HL-60/S4 treated with retinoic acid at 250 ng/mL for 4 days and 3 days (cell line): ENCODE results near the gene PRDM16.
"Not testable (repeated sequence)": the region's sequence is repeated elsewhere in the genome, so short reads cannot be mapped to it uniquely, and the experiment has no call there.

ENCODE experiments used
- in situ Hi-C: fragments of 300-500 bp; cut with MboI; formaldehyde crosslinking; loops from 2 replicates; pipeline ENCODE4 v1.7.0; 2022; ENCODE audit warnings: low sequenced_read_pairs

PRDM16 gene

GRCh38 chr1:3080053-3080955, 11.3 kb downstream of the PRDM16 start:
- in situ Hi-C loops = no loop called here

DNA sequence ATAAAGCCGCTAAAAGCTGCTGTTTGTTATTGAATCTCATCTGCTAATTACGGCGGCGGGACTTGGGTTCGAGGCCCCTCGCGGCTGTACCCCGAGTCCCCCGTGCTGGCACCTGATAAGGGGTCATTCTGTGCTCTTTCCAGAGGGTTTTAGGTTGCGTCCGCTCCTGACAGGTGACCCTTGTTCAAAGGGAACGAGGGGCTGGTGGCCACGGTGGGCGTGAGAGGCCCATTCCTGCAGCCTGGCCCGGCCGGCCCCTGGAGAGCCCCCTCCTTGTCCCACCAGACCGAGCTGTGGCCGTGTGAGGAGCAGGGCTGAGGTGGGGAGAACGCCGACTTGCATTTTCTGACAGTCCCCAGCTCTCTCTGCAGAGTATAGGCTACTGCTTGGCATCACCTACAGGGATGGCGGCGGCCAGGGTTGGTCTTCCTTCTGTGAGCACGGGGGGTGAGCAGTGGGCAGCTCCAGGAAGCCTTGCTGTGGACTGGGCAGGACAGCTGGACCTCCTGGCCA, 12.2 kb downstream of the PRDM16 start:
- in situ Hi-C loops = no loop called here

DNA sequence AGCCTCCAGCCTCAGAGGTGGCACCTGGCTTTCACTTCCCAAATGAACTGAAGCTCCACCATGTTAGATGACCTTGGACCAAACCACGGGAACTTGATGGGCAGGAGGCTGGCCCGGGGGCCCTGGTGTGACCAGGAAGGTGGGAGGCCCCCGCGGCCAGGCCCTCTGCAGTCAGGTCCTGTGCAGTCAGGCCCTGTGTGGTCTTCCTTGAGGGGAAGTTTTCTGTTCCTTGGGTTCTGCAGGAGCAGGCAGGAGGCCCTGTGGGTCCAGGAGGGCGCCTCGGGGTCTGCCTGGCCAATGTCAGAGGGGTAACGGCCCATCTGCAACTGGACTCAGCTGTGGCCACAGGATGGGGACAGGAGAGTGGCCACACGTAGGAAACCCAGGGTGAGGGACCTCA, 13.0 kb downstream of the PRDM16 start:
- in situ Hi-C loops = no loop called here

DNA sequence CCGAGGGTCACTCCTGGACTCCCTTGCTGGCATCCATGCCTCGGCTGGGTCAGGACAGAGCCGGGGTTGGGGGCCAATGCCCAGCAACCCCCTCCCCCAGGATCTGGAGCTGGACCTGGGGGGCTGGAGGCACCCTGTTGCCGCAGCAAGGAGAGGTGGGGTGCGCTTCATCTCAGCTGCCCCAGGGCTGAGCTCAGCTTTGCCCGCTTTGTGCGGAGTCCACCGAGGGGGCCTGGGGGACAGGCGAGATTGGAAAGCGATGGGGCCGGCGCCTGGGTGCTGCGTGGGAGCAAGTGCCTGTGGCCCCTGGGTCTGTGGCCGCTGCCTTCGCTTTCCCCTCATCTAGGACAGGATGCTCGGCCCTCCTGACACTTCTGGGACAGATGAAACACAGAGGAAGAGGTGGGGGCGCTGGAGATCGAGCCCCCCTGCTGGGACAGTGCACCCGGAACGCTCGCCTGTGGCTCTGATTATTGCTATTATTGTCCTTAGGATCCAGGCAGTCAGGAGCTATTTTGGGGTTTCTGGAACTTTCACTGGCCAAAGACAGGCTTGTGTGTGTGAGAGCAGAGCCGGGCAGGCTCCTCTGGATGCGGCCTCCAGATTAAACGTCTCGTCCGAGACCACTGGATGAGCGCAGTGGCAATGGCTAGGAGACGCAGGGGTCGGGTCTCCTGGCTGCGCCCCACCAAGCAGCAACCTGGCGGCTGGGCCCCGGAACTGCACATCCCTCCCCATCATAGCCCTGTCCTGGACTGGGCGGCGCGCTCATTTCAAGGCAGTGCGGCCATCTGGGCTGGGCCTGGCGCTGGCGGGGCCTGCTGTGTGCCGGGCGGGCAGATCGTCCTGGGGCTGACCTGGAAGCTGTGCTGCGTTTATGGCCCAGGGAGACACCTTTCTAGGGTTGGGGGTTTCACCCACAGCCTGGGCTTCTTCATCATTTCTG, 13.8 kb downstream of the PRDM16 start:
- in situ Hi-C loops = no loop called here

DNA sequence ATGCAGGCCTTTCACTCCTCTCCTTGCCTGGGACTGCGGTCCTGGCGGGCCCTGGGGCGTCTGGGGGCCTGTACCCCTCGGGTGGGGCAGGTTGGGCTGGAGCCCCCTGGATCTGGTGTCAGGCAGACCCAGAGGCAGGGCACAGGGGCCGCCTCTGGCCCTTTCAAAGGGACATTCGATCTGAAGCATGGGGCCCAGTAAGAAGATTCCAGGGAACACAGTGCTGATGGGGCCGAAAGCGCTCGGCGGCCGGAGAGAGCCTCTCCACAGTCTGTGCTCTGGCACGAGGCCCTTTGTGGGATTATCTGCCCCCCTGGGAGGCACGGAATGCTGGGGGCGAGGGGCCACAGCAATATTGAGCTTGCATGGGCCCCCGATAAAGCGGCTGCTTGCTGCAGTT, 15.2 kb downstream of the PRDM16 start:
- in situ Hi-C loops = no loop called here

DNA sequence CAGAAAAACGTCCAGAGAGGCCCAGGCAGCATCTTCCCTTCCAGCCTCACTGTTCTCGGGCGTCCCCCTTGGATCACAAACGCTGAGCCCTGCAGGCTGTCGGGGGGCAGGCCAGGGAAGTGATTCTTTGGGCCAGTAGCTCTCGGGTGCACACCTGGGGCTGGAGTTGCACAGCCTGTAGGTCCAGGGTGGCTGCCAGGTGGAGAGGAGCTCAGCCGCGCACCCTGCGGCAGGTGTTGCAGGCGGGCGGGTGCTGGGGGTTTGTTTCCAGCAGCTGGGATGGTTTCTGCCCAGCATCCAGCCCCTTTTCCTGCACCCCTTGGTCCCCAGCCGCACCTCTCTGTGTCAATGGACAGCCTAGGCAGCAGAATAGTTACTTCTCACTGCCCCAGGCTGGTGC, 15.7 kb downstream of the PRDM16 start:
- in situ Hi-C loops = no loop called here

DNA sequence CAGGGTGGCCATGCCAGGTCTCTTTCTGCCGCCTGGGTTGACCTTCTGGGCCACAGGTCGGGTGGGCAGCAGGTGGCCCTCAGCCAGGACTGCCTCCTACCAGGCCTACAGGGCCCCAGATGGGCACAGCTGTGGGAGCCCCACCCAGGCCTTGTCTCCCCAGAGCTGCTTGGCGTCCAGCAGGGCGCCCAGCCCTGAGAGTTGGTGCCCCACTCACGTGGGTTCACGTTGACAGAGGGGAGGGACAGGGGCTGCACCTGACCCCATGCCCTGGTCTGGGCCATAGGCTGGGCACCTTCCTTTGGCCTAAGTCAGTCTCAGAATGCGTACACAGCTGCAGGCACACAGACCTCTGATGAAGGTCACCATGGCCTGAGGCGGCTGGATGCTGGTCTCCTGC, 16.7 kb downstream of the PRDM16 start:
- in situ Hi-C loops = no loop called here

DNA sequence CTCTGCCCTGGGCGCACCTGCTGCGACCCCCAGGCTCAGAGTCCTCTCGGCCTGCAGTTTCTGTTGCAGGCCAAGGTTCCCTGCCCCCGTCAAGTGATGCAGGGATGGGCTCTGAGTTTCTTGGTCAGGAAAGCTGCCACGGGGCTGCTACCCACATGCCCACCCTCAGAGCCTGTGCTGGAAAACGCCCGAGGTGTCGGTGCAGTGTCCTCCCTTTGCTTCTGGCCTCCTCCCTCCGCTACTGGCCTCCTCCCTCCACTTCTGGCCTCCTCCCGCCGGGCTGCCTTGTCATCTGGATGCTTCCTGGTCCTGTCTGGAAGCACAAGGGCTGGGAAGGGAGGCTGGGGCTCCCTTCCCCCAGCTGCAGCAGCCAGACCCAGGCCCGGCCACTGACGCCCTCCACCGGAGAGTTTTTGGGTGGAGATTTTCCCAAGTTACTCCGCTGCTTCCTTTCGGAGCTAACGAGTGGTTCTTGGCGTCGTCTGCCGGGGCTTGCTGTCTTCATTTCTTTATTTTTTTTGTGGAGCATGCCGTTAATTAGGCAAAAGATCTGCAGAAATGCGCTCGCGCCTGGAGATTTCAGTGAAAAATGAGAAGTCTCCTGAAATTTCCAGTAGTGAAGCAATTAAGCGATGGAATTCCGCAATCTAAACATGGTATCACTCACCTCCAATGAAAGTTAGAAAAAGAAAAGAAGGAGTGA, 17.4 kb downstream of the PRDM16 start:
- in situ Hi-C loops = no loop called here

DNA sequence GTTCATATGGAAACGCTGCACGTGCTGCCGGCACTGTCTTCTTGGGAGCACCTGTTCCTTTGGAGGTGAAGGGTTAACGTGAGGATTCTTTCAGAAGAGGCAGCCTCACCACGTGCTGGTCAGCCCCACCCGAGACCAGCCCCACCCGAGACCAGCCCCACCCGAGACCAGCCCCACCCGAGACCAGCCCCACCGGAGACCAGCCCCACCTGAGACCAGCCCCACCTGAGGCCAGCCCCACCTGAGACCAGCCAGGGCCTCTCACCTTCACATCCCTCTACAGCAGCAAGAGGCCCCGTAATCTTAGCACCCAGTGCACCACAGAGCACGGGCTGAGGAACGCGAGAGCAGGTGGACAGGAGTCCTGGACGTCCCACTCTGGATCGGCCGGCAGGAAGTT, 18.0 kb downstream of the PRDM16 start:
- in situ Hi-C loops = no loop called here

- in situ Hi-C loops = not testable (repeated sequence)
Measured at GRCh38 chr1:3087946-3088668, 19.1 kb downstream of the PRDM16 start.

- in situ Hi-C loops = no loop called here
Measured at GRCh38 chr1:3089490-3089889, 20.5 kb downstream of the PRDM16 start.

DNA sequence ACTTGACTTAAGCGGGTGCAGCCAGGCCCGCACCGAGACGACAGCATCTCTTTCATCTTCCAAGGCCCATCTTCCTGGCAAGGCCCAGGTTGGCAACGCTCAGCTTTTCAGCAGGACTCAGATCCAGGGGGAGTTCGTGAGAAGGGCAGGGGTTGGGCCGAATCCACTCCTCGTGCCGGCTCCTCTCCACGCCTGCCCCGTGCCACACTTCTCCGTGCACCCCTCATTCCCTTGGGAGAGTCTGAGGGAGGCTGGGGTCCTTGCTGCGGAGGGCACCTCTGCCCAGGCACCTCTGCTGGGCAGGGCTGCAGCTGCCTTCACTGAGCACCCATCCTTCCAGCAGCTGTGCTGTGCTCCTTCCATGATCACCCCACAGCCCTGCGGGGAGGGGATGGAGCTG, 22.3 kb downstream of the PRDM16 start:
- in situ Hi-C loops = no loop called here

DNA sequence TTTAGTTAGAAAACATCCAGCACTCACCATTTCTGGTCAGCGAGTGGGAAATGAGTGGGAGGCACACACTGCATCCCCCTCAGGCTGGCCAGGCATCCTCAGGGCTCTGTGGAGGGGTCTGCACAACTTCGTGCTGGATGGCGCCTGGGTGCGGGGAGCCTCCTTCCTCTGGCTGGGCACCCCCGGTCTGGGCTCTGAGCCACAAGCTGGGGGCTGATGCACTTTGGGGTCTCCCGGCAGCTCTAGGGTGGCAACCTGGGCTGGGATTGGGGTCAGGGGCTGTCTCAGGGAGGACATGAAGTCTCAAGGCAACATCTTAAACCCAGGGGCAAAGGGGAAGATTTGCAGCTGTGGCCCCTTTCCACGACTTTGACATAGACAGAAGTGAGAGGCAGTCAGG, 23.5 kb downstream of the PRDM16 start:
- in situ Hi-C loops = no loop called here

- in situ Hi-C loops = no loop called here
Measured at GRCh38 chr1:3093898-3094626, 25.1 kb downstream of the PRDM16 start.

- in situ Hi-C loops = no loop called here
Measured at GRCh38 chr1:3094863-3095780, 26.1 kb downstream of the PRDM16 start.

GRCh38 chr1:3096345-3096744, 27.3 kb downstream of the PRDM16 start:
- in situ Hi-C loops = no loop called here

DNA sequence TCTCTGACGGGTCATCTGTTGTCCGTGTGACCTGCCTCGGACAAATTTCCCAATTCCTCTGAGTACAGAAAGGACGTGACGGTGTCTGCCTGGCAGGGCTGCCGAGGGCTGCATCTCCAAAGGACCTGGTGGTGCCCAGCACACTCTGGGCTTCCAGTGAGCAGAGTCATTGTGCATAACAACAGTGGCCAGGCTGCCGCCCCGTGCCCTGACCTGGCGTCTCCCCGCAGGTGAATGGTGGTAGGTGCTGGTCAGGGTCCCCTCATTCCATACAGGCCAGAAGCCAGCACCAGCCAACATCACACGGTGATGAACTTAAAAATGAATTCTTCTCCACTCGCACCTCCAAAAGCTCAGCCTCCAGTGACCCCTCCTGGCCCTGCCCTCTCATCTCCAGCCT, 28.2 kb downstream of the PRDM16 start:
- in situ Hi-C loops = no loop called here

GRCh38 chr1:3097861-3098260, 28.9 kb downstream of the PRDM16 start:
- in situ Hi-C loops = no loop called here

DNA sequence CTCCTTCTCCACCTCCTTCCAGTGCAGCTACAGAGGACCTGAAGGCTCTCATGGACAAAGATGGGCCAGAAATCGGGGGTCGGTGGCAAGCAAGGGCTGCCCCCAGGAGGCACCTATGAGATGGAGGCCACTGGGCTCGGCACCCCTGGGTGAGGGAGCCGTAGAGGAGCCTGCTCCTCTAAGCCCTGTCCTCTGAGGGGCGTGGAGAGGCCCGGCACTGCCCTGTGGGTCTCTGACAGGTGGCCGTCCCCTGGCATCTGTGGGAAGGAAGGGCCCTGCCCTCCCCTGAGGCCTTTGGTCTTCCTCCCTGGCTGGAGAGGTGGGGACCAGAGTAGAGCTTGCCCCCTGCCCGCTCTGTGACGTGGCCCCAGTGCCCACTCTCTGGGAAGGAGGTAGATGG, 30.9 kb downstream of the PRDM16 start:
- in situ Hi-C loops = no loop called here
